Heart right ventricle (tissue), 16 donors: ENCODE data around the gene CEP290. TPM values are rescaled to one million over a fixed set of nuclear protein-coding genes. Genes with fewer than 3 reads are reported as not detected.

ENCODE experiments used
- ATAC-seq, 8 donors: fragments of 200-7000 bp; cut with Tn5 transposase; one replicate each; pipeline ENCODE4 v1.9.1; 2020; ENCODE audit warnings: mild to moderate bottlenecking in 8 of 8, moderate library complexity in 8 of 8, moderate number of reproducible peaks in 1 of 8
- DNase-seq, 2 donors: peaks; one replicate each; pipeline ENCODE4 v3.0.0-alpha.2; 2020
- H3K27ac ChIP-seq, 10 donors: fragments of 200-600 bp; sonication (generic) in 2 of 10; one replicate each; pipeline versions ENCODE4 v1.5.0 to v1.8.0; 2020 to 2022; ENCODE audit warnings: mild to moderate bottlenecking in 3 of 10
- H3K27me3 ChIP-seq, 7 donors: fragments of 200-600 bp; one replicate each; pipeline ENCODE4 v1.8.0; 2021 to 2022; ENCODE audit warnings: mild to moderate bottlenecking in 2 of 7
- H3K36me3 ChIP-seq, 9 donors: fragments of 200-600 bp; sonication (generic) in 1 of 9; one replicate each; pipeline versions ENCODE4 v1.5.0 to v1.8.0; 2020 to 2022; ENCODE audit warnings: mild to moderate bottlenecking in 2 of 9
- H3K4me1 ChIP-seq, 9 donors: fragments of 200-600 bp; sonication (generic) in 1 of 9; one replicate each; pipeline versions ENCODE4 v1.5.0 to v1.8.0; 2020 to 2022; ENCODE audit warnings: mild to moderate bottlenecking in 4 of 9
- H3K4me3 ChIP-seq, 10 donors: fragments of 200-600 bp; sonication (generic) in 2 of 10; one replicate each; pipeline versions ENCODE4 v1.5.0 to v1.8.0; 2020 to 2022; ENCODE audit warnings: mild to moderate bottlenecking in 7 of 10, moderate library complexity in 2 of 10
- H3K9me3 ChIP-seq, 11 donors: fragments of 200-600 bp in 10 of 11; sonication (generic) in 2 of 11; one replicate each; pipeline versions ENCODE4 v1.5.0 to v1.8.0; 2013 to 2022; ENCODE audit warnings: mild to moderate bottlenecking in 2 of 11, control low read depth in 1 of 11, moderate library complexity in 1 of 11
- WGBS, 2 donors: extraction: QIAGEN DNeasy Blood & Tissue Kit; methylation state at CpG; one replicate each; pipeline ENCODE4 v1.1.7; 2013; ENCODE audit warnings: inconsistent platforms in 1 of 2; 5-methylcytosine and 5-hydroxymethylcytosine counted together
- intact Hi-C, 10 donors: fragments of 100-400 bp; cut with DNase I; formaldehyde crosslinking; loops; one replicate each; pipeline versions ENCODE4 v1.11.1 to v1.14.2; 2022
- polyA plus RNA-seq, 2 donors: library from polyadenylated mRNA; stranded (reverse); fragments of 200-250 nt; gene quantifications; one replicate each; pipeline ENCODE4 v1.2.3, GENCODE V29; 2013
- total RNA-seq, 10 donors: library from RNA; stranded (reverse); fragmentation: NEBNext Ultra II Directional in 3 of 10; extraction: Animal tissue kit (Norgen Biotek cat#: 25700) in 3 of 10; gene quantifications; one replicate each; pipeline versions ENCODE4 v1.2.1 to v1.2.4, GENCODE V29; 2021 to 2023
- TF ChIP-seq, protein P1 (sequence below), 9 donors: fragments of 200-600 bp; sonication (generic) in 2 of 9; IDR thresholded peaks; one replicate each; pipeline versions ENCODE4 v1.5.0 to v1.8.0; 2021 to 2022; ENCODE audit warnings: antibody characterized with exemption in 9 of 9, mild to moderate bottlenecking in 5 of 9, moderate library complexity in 1 of 9
- donor health status: Arrhythmogenic right ventricular cardiomyopathy.
- donor health status: ischemic (EF 13 %, LVEDD 7.1; RV severe dilation, severe dysfunction).
- donor health status: healthy with polysubstance abuse.
- donor health status: DM: no; HTN: yes; CAD: no.
- donor health status: DM: no; HTN: no; CAD: no.
- donor health status: ischemic (EF 25% LVEDD 6.9; RV normal size, moderate dysfunction).
- donor health status: ischemic (EF 25% LVEDD 5.7; RV mildly dilated, moderate dysfunction).
- donor health status: healthy.
- donor health status: DM: yes; HTN: yes; CAD: no.
- donor health status: Ischemic cardiomyopathy.
- donor health status: ischemic (EF 35%, LVEDD 5.7; RV mildly dilated, moderate dysfunction).
- donor health status: nonischemic (EF 11% LVEDD 7.7; RV severe dilation, severe dysfunction).
- donor health status: DM: yes; HTN: yes; CAD: no.
- donor health status: PGD.
- donor health status: ischemic (EF 29% LVEDD 5.4; RV normal size, mild dysfunction).
- donor health status: nonischemic (EF 23%, LVEDD 6.1; RV moderate dilation, normal function).

CEP290 gene
- total and polyA plus RNA-seq, 12 donors: 2.6 to 10.9 (median 7.7) TPM

GRCh38 chr12:88084210-88084609, 57.7 kb downstream of the CEP290 start:
- Histone ChIP-seq H3K36me3 (peaks cover 0 to 100% (median 32%) of the 10 kb centered on the region in 9 donors), H3K4me1 (no peaks in the 10 kb centered on the region), H3K4me3 (no peak overlapping the region), H3K9me3 (no peaks in the 10 kb centered on the region), H3K27me3 (no peaks in the 10 kb centered on the region), H3K27ac (no peak overlapping the region)
- no peak for DNase-seq
- ATAC-seq: no peak
- intact Hi-C loops: no loop called here
- TF ChIP-seq, protein P1, sequence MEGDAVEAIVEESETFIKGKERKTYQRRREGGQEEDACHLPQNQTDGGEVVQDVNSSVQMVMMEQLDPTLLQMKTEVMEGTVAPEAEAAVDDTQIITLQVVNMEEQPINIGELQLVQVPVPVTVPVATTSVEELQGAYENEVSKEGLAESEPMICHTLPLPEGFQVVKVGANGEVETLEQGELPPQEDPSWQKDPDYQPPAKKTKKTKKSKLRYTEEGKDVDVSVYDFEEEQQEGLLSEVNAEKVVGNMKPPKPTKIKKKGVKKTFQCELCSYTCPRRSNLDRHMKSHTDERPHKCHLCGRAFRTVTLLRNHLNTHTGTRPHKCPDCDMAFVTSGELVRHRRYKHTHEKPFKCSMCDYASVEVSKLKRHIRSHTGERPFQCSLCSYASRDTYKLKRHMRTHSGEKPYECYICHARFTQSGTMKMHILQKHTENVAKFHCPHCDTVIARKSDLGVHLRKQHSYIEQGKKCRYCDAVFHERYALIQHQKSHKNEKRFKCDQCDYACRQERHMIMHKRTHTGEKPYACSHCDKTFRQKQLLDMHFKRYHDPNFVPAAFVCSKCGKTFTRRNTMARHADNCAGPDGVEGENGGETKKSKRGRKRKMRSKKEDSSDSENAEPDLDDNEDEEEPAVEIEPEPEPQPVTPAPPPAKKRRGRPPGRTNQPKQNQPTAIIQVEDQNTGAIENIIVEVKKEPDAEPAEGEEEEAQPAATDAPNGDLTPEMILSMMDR (IDR thresholded peaks at IDR 0.05): no peak
- WGBS, 2 donors: 93% methylated on average over 4 of the region's 4 CpGs

DNA sequence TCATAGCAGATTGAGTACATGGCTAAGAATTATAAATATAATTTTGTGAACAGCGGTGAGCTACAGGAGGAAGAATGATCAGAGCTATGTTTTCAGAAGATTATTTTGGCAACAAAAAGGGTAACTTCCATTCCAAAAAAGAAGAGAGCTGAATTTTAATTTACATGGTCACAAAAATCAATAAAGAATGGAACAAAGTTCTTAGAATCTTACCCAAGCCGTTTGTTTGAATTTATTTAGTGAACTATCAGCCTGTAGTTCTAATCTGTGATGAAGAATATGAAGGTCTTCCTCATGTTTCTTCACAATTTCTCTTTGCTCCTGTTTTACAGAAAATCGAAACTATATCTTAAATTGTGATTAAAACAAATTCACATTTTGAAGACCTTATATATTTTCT, 58.3 kb downstream of the CEP290 start:
- TF ChIP-seq, protein P1 (IDR thresholded peaks at IDR 0.05): no peak
- 92 to 94% methylated on average over 3 of the region's 3 CpGs for WGBS, 2 donors
- Histone ChIP-seq H3K27ac (no peak overlapping the region), H3K36me3 (peaks cover 0 to 100% (median 28%) of the 10 kb centered on the region in 9 donors), H3K4me3 (no peak overlapping the region), H3K9me3 (no peaks in the 10 kb centered on the region), H3K4me1 (no peaks in the 10 kb centered on the region), H3K27me3 (no peaks in the 10 kb centered on the region)
- DNase-seq (no peak), ATAC-seq (no peak)
- intact Hi-C loops: no loop called here

- ATAC-seq (no peak), DNase-seq (no peak)
- Histone ChIP-seq H3K9me3 (no peaks in the 10 kb centered on the region), H3K4me3 (no peak overlapping the region), H3K4me1 (no peaks in the 10 kb centered on the region), H3K36me3 (peaks cover 0 to 100% (median 38%) of the 10 kb centered on the region in 9 donors), H3K27me3 (no peaks in the 10 kb centered on the region), H3K27ac (no peak overlapping the region)
- intact Hi-C loops: no loop called here
- TF ChIP-seq, protein P1 (IDR thresholded peaks at IDR 0.05): no peak
Measured at GRCh38 chr12:88081247-88081646, 60.6 kb downstream of the CEP290 start.

DNA sequence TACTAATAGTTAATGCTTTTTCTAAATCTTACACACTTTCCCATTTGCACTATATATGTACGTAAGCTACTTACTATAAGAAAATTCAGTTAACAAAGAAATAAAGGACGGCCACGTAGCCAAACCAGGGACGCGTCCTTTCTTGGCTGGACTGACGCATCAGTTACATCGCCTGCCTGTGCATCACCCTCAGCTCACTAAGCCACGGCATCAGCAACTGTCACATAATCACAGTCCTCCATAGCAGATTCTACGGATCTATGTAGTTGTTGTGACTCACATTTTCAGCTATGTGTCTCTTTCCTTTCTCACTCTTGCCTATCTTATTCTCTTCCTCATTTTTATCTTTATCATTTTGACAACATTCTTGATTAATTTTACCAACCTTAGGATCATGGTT, 74.6 kb downstream of the CEP290 start:
- Histone ChIP-seq H3K9me3 (no peaks in the 10 kb centered on the region), H3K27me3 (no peaks in the 10 kb centered on the region), H3K4me3 (no peak overlapping the region), H3K4me1 (no peaks in the 10 kb centered on the region), H3K27ac (no peak overlapping the region), H3K36me3 (peaks cover 0 to 69% (median 18%) of the 10 kb centered on the region in 9 donors)
- DNase-seq: no peak
- TF ChIP-seq, protein P1 (IDR thresholded peaks at IDR 0.05): no peak
- WGBS, 2 donors: 94% methylated on average over 9 of the region's 9 CpGs
- ATAC-seq: no peak
- intact Hi-C loops: no loop called here
